ENCODE results near the gene PGLYRP2. TPM values are rescaled to one million over a fixed set of nuclear protein-coding genes. Genes with fewer than 3 reads are reported as not detected.
A peak's percentile ranks its signal among the peaks of the same experiment; 100 is the strongest.

Gene PGLYRP2
- total RNA-seq, 1 donor from 2014 or later: not detected

DNA sequence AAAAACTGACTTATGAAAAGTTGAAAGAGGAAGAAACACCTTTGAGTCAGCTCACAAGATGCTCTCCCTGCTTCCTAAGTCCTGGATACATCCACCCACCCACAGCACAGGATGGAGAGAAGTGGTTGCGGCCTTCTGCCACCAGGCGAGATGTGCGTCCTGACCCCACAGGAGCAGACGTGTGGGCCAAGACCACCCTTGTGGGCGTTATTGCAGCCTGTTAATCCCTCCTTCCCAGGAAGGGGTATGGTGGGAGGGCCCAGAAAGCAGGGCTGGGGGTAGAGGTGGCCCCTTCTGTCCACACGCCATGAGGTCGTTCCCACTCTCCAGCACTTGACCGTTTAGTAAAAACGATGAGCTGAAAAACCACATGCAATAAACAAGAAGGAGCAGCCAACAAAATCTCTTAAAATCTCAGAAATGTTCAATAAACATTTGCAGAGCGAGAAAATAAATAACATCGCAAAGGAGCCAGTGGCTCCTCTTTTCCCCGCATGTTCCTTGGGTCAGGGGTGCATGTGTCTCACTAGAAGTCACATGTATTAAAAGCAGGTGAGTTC is 58.1 kb downstream of the PGLYRP2 start:
- TF ChIP-seq EZH2 (IDR thresholded peaks at IDR 0.05; ENCODE audit: insufficient read depth, low read length): no peak
- TF ChIP-seq, protein P1, sequence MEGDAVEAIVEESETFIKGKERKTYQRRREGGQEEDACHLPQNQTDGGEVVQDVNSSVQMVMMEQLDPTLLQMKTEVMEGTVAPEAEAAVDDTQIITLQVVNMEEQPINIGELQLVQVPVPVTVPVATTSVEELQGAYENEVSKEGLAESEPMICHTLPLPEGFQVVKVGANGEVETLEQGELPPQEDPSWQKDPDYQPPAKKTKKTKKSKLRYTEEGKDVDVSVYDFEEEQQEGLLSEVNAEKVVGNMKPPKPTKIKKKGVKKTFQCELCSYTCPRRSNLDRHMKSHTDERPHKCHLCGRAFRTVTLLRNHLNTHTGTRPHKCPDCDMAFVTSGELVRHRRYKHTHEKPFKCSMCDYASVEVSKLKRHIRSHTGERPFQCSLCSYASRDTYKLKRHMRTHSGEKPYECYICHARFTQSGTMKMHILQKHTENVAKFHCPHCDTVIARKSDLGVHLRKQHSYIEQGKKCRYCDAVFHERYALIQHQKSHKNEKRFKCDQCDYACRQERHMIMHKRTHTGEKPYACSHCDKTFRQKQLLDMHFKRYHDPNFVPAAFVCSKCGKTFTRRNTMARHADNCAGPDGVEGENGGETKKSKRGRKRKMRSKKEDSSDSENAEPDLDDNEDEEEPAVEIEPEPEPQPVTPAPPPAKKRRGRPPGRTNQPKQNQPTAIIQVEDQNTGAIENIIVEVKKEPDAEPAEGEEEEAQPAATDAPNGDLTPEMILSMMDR (IDR thresholded peaks at IDR 0.05; ENCODE audit: insufficient read depth, low read depth, low read length): no peak
- peaks cover 16% of the 10 kb centered on the region for H3K36me3 ChIP-seq (ENCODE audit: insufficient read depth, low read length)
- Mint-ChIP-seq H3K9me3 (ENCODE audit: unreplicated experiment) (no peaks in the 10 kb centered on the region), H3K27me3 (ENCODE audit: low read depth, unreplicated experiment) (no peaks in the 10 kb centered on the region), H3K4me3 (ENCODE audit: unreplicated experiment) (no peak overlapping the region), H3K4me1 (ENCODE audit: low read depth, unreplicated experiment) (peaks cover 7% of the 10 kb centered on the region), H3K27ac (ENCODE audit: unreplicated experiment) (no peak overlapping the region), H3K36me3 (ENCODE audit: low read depth, unreplicated experiment) (peaks cover 23% of the 10 kb centered on the region)
- H4K20me1 ChIP-seq (ENCODE audit: insufficient read depth, low read length): peaks cover 26% of the 10 kb centered on the region
- no peak overlapping the region for H2AFZ ChIP-seq (ENCODE audit: low read depth, low read length)
- H3K4me3 ChIP-seq (ENCODE audit: insufficient read depth, low read depth, low read length): no peak overlapping the region
- FAIRE-seq (no peak), DNase-seq (ENCODE audit: low read depth) (no peak)
- no peak overlapping the region for H3K9ac ChIP-seq (ENCODE audit: low read length)
- no peak overlapping the region for H3K4me2 ChIP-seq (ENCODE audit: low read length)
- no peaks in the 10 kb centered on the region for H3K27me3 ChIP-seq (ENCODE audit: insufficient read depth, low read length)
- no peak overlapping the region for H3K27ac ChIP-seq (ENCODE audit: low read depth, low read length)
- peaks cover 13% of the 10 kb centered on the region for H3K4me1 ChIP-seq (ENCODE audit: insufficient read depth, low read length)
- peaks cover 25% of the 10 kb centered on the region for H3K79me2 ChIP-seq (ENCODE audit: insufficient read depth, low read length)
- peaks cover 5% of the 10 kb centered on the region for H3K9me3 ChIP-seq (ENCODE audit: insufficient read depth, low read depth, low read length)

GRCh38 chr19:15419413-15420025 is 59.8 kb downstream of the PGLYRP2 start:
- H3K36me3 Mint-ChIP-seq (ENCODE audit: low read depth, unreplicated experiment): peaks cover 23% of the 10 kb centered on the region
- Histone ChIP-seq H3K36me3 (ENCODE audit: insufficient read depth, low read length) (peaks cover 18% of the 10 kb centered on the region), H3K27ac (ENCODE audit: low read depth, low read length) (no peak overlapping the region), H3K4me2 (ENCODE audit: low read length) (peak overlapping the region; percentile 86), H3K79me2 (ENCODE audit: insufficient read depth, low read length) (peaks cover 41% of the 10 kb centered on the region), H3K9ac (ENCODE audit: low read length) (peak overlapping the region; percentile 64), H2AFZ (ENCODE audit: low read depth, low read length) (peak overlapping the region; percentile 27), H4K20me1 (ENCODE audit: insufficient read depth, low read length) (peaks cover 36% of the 10 kb centered on the region), H3K4me3 (ENCODE audit: insufficient read depth, low read depth, low read length) (peak overlapping the region; percentile 53), H3K4me1 (ENCODE audit: insufficient read depth, low read length) (peaks cover 13% of the 10 kb centered on the region), H3K27me3 (ENCODE audit: insufficient read depth, low read length) (no peaks in the 10 kb centered on the region), H3K9me3 (ENCODE audit: insufficient read depth, low read depth, low read length) (peaks cover 5% of the 10 kb centered on the region)
- DNase-seq (ENCODE audit: low read depth) (no peak), FAIRE-seq (peak; percentile 34)
- H3K27ac Mint-ChIP-seq (ENCODE audit: unreplicated experiment): peak overlapping the region; percentile 41
- no peaks in the 10 kb centered on the region for H3K27me3 Mint-ChIP-seq (ENCODE audit: low read depth, unreplicated experiment)
- H3K4me1 Mint-ChIP-seq (ENCODE audit: low read depth, unreplicated experiment): peaks cover 8% of the 10 kb centered on the region
- TF ChIP-seq, protein P1 (IDR thresholded peaks at IDR 0.05; ENCODE audit: insufficient read depth, low read depth, low read length): no peak
- TF ChIP-seq EZH2 (IDR thresholded peaks at IDR 0.05; ENCODE audit: insufficient read depth, low read length): no peak
- peak overlapping the region; percentile 92 for H3K4me3 Mint-ChIP-seq (ENCODE audit: unreplicated experiment)
- no peaks in the 10 kb centered on the region for H3K9me3 Mint-ChIP-seq (ENCODE audit: unreplicated experiment)

Small RNA genes within 50 kb of the gene (microRNA-seq; reads per million reads assigned to microRNA genes)
- gene MIR1470: not detected

Other genes with a start within 250 kb of the PGLYRP2 start
- gene EPHX3, start 247.1 kb downstream of the PGLYRP2 start, total RNA-seq: 0.54 and 0.87 TPM in 2 replicates
- gene BRD4, start 147.0 kb downstream of the PGLYRP2 start, total RNA-seq: 116 and 128 TPM in 2 replicates
- 35.6 and 40.1 TPM in 2 replicates for gene AKAP8, start 99.7 kb downstream of the PGLYRP2 start, total RNA-seq
- 101 and 105 TPM in 2 replicates for gene AKAP8L, start 60.5 kb downstream of the PGLYRP2 start, total RNA-seq
- gene WIZ, start 29.5 kb downstream of the PGLYRP2 start, total RNA-seq: 43.8 and 45.3 TPM in 2 replicates
- 0.14 TPM in 1 of 2 replicates, not detected in the other for gene RASAL3, start 15.0 kb downstream of the PGLYRP2 start, total RNA-seq
- gene CYP4F22, start 29.0 kb upstream of the PGLYRP2 start, total RNA-seq: not detected in 2 replicates
- not detected in 2 replicates for gene CYP4F8, start 135.7 kb upstream of the PGLYRP2 start, total RNA-seq
- gene CYP4F3, start 161.4 kb upstream of the PGLYRP2 start, total RNA-seq: not detected in 2 replicates
- not detected in 2 replicates for gene CYP4F12, start 193.6 kb upstream of the PGLYRP2 start, total RNA-seq
- not detected in 2 replicates for gene OR10H2, start 248.5 kb upstream of the PGLYRP2 start, total RNA-seq